HEK293T (cell line): Measurements from ENCODE around the gene TMTC1.
"Not testable (repeated sequence)": the region's sequence is repeated elsewhere in the genome, so short reads cannot be mapped to it uniquely, and the experiment has no call there.

Experiments used
- CTCF ChIA-PET: fragments of 350-600 bp; formaldehyde crosslinking; extraction: SDS; loops from one replicate; lab custom pipeline; 2021; ENCODE audit warnings: antibody characterized with exemption, inconsistent platforms; lab: Yijun Ruan, JAX
- POLR2A ChIA-PET: fragments of 350-600 bp; formaldehyde crosslinking; extraction: SDS; loops from one replicate; lab custom pipeline; 2020; ENCODE audit warnings: antibody characterized with exemption, inconsistent platforms; lab: Yijun Ruan, JAX
- DNase-seq: peaks from one replicate; pipeline ENCODE4 v3.0.0; 2012; ENCODE audit warnings: mixed read lengths; ENCODE audit errors: extremely low spot score
- ARNT ChIP-seq: fragments of 450-650 bp; IDR thresholded peaks from 2 replicates; pipeline ENCODE4 v1.6.1; 2017; ENCODE audit warnings: mild to moderate bottlenecking
- BHLHE40 ChIP-seq: fragments of 450-650 bp; IDR thresholded peaks from 2 replicates; pipeline ENCODE4 v1.6.1; 2016; ENCODE audit warnings: mild to moderate bottlenecking, moderate library complexity, borderline replicate concordance
- CTBP1 ChIP-seq: fragments of 450-650 bp; IDR thresholded peaks from 2 replicates; pipeline ENCODE4 v1.6.1; 2016; ENCODE audit warnings: borderline replicate concordance
- ELF4 ChIP-seq: fragments of 450-650 bp; IDR thresholded peaks from 2 replicates; pipeline ENCODE4 v1.6.1; 2017; ENCODE audit warnings: antibody characterized with exemption
- FOXA1 ChIP-seq: fragments of 450-650 bp; IDR thresholded peaks from 2 replicates; pipeline ENCODE4 v1.6.1; 2016; ENCODE audit warnings: mild to moderate bottlenecking
- FOXK2 ChIP-seq: fragments of 450-650 bp; IDR thresholded peaks from 2 replicates; pipeline ENCODE4 v1.6.1; 2016; ENCODE audit warnings: mild to moderate bottlenecking
- FOXM1 ChIP-seq: fragments of 450-650 bp; IDR thresholded peaks from 2 replicates; pipeline ENCODE4 v1.6.1; 2017; ENCODE audit warnings: mild to moderate bottlenecking, borderline replicate concordance
- HDGF ChIP-seq: fragments of 450-650 bp; IDR thresholded peaks from 2 replicates; pipeline ENCODE4 v1.6.1; 2017; ENCODE audit warnings: antibody characterized with exemption, borderline replicate concordance
- L3MBTL2 ChIP-seq: fragments of 450-650 bp; conservative IDR thresholded peaks from 2 replicates; pipeline ENCODE4 v1.6.1; 2016; ENCODE audit warnings: mild to moderate bottlenecking
- LEF1 ChIP-seq: fragments of 450-650 bp; IDR thresholded peaks from 2 replicates; pipeline ENCODE4 v1.6.1; 2017; ENCODE audit warnings: mild to moderate bottlenecking, borderline replicate concordance
- NFRKB ChIP-seq: fragments of 450-650 bp; IDR thresholded peaks from 2 replicates; pipeline ENCODE4 v1.6.1; 2016; ENCODE audit warnings: mild to moderate bottlenecking, moderate library complexity
- SP1 ChIP-seq: fragments of 450-650 bp; IDR thresholded peaks from 2 replicates; pipeline ENCODE4 v1.6.1; 2017
- SUZ12 ChIP-seq: fragments of 450-650 bp; IDR thresholded peaks from 2 replicates; pipeline ENCODE4 v1.6.1; 2016; ENCODE audit warnings: mild to moderate bottlenecking
- TARDBP ChIP-seq: fragments of 450-650 bp; IDR thresholded peaks from 2 replicates; pipeline ENCODE4 v1.6.1; 2016
- ZNF384 ChIP-seq: fragments of 450-650 bp; IDR thresholded peaks from 2 replicates; pipeline ENCODE4 v1.6.1; 2016
- TF ChIP-seq, protein P1 (sequence below): fragments of 450-650 bp; IDR thresholded peaks from 2 replicates; pipeline ENCODE4 v1.6.1; 2016

The TMTC1 gene

DNA sequence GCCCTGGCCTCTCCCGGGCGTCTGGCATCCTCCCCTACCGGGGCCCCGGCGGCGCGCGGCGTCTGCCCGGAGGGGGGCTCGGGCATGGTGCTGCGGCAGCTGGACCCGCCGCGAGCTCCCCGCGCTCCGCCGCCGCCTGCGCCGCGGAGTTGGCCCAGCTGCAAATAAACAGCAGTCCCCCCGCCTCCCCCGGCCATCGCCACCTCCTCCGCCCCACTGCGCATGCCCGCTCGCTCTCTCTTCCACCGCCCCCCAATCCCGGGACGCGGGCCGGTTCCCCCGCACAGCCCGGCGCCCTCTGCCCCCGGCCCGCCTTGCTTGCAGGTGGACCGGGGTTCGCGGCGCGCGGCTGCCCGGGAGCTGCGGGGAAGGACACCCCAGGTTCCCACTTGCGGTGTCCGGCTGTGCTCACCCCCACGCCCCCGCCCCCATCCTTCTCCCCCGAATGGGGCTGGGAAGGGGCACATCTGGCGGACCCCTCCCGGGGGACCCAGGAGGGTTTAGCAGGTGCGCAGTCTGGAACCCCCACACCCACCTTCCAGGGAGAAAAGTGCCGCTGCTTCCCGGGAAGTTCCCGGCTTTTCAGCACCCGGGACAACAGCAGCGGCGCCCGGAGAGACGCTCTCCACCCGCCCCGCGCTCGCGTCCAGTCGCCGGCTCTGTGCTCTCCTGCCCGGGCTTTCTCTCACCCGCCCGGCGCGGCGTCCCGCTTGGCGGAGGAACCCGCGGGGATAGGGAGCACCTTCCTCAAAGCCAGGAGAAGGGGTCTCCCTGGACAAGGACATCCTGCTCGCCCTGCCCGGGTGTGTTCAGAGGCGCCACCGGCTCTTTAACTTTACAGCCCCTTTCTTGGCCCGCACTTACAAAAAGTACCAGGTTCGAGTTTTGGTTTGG lies at the start of gene TMTC1:
Gene TMTC1 (minus strand): TSS at position 170 of the 894 bp plus-strand sequence. CDS start 191 bp downstream, outside the sequence.
- POLR2A ChIA-PET, result interaction anchor here (0.6 kb wide), 1 partner anchor 15 kb away, joined by 3 read pairs; no protein-coding TSS in a partner anchor
- CTCF ChIA-PET, result interaction anchor here (1.5 kb wide), 1 partner anchor 11 kb away, joined by 4 read pairs; no protein-coding TSS in a partner anchor
- TF ChIP-seq CTBP1 (no peak), NFRKB (no peak), L3MBTL2 (no peak), TARDBP (no peak), ELF4 (no peak), FOXA1 (no peak), BHLHE40 (no peak), FOXM1 (no peak), FOXK2 (no peak), ARNT (no peak), SUZ12 (no peak), ZNF384 (no peak), LEF1 (no peak), SP1 (no peak)
- TF ChIP-seq, protein P1, sequence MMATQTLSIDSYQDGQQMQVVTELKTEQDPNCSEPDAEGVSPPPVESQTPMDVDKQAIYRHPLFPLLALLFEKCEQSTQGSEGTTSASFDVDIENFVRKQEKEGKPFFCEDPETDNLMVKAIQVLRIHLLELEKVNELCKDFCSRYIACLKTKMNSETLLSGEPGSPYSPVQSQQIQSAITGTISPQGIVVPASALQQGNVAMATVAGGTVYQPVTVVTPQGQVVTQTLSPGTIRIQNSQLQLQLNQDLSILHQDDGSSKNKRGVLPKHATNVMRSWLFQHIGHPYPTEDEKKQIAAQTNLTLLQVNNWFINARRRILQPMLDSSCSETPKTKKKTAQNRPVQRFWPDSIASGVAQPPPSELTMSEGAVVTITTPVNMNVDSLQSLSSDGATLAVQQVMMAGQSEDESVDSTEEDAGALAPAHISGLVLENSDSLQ, result no peak
- peak; percentile 78 for DNase-seq

- ChIA-PET CTCF (no interaction called here), POLR2A (no interaction called here)
- TF ChIP-seq TARDBP (no peak), SUZ12 (no peak), ELF4 (no peak), ZNF384 (no peak), L3MBTL2 (no peak), BHLHE40 (no peak), ARNT (no peak), HDGF (no peak), CTBP1 (no peak)
- TF ChIP-seq, protein P1, result no peak
- no peak for DNase-seq
Observed at GRCh38 chr12:29831173-29831572, 47.4 kb upstream of the TMTC1 start.

GRCh38 chr12:29830391-29830790 lies 46.6 kb upstream of the TMTC1 start:
- CTCF ChIA-PET, result no interaction called here
- no peak for TF ChIP-seq SUZ12
- TF ChIP-seq FOXK2, result no peak
- TF ChIP-seq CTBP1, result no peak
- TF ChIP-seq LEF1, result no peak
- no peak for TF ChIP-seq ARNT
- no peak for DNase-seq
- POLR2A ChIA-PET, result no interaction called here

DNA sequence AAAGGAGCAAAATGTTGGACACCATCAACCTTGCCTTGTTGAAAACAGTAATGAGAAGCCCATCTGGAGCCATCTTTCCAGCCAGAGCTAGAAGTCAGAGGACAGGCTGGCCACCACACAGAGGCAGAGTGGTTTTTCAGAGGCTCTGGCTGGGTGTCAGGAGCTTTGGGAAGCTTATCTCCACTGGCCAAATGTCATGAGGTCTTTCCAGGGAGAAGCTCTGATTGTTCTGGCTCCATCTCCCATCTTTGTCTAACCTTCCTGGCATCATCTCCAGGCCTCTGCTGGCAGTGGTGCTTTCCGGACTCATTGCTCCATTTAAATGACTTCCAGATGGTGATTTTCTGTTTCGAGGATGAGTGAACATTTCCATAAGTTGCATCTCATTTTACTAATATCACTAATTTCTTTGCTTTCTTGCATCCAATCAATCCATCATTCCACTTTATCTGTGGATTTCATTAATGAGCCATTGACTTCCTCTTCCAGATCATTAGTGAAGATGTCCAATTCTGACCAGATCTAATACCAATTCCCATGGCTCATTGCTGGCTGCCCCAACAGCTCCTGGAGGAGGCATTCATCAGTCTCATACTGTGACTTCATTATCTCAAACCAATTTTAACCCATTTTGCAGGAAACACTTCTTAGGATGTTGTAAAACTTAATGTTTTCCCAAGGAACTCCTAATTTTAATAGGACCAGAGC lies 35.3 kb upstream of the TMTC1 start:
- CTCF ChIA-PET, result no interaction called here
- POLR2A ChIA-PET, result no interaction called here
- TF ChIP-seq SP1, result no peak
- TF ChIP-seq, protein P1, result no peak
- TF ChIP-seq SUZ12, result no peak
- TF ChIP-seq HDGF, result no peak
- TF ChIP-seq FOXM1, result no peak
- no peak for TF ChIP-seq TARDBP
- TF ChIP-seq BHLHE40, result no peak
- TF ChIP-seq ZNF384, result no peak
- no peak for TF ChIP-seq NFRKB
- no peak for TF ChIP-seq ARNT
- TF ChIP-seq L3MBTL2, result no peak
- TF ChIP-seq ELF4, result no peak
- DNase-seq, result no peak

DNA sequence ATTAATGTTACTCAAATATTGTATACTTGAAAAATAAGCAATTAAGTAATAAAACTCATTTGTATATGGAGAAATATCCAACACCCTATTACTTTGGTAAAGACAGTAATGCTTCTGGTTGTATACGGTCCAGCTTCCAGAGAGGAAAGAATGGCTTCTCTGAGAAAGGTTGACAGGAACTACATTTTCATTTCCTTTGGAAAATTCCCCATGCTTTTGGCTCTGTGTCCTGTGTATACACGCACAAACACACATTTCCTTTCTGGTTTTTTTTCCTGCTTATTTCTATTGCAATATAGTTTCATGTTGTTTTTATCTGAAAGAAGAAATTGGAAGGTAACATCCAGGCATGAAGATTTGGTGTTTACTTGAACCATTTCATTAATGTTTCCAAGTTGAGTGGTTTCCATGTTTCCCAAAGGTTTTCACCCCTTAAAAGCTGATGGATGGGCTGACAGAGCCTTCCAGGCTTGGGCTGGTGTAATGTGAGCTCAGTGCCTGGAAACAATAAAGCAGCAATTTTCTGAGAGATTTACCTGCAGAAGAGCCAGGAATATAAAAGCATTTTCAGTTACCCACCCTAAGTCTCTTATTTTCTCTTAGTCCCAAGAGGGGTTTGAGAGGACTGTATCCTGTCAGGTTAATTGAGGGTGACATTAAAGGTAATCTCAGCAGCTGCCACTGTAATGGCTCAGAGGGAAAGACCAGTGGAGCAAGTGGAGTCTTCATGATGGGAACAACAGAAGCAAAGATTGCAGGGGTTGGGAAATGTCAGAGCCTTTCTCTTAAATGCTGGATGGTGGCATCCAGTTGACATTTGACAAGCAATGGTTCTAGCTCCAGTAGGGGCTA lies 33.4 kb upstream of the TMTC1 start:
- TF ChIP-seq SUZ12 (no peak), L3MBTL2 (no peak), FOXK2 (no peak), NFRKB (no peak), TARDBP (no peak), FOXM1 (no peak), HDGF (no peak), LEF1 (no peak), ARNT (no peak), ZNF384 (no peak), SP1 (no peak), FOXA1 (no peak), ELF4 (no peak), CTBP1 (no peak), BHLHE40 (no peak)
- TF ChIP-seq, protein P1, result no peak
- POLR2A ChIA-PET, result no interaction called here
- CTCF ChIA-PET, result no interaction called here
- no peak for DNase-seq

DNA sequence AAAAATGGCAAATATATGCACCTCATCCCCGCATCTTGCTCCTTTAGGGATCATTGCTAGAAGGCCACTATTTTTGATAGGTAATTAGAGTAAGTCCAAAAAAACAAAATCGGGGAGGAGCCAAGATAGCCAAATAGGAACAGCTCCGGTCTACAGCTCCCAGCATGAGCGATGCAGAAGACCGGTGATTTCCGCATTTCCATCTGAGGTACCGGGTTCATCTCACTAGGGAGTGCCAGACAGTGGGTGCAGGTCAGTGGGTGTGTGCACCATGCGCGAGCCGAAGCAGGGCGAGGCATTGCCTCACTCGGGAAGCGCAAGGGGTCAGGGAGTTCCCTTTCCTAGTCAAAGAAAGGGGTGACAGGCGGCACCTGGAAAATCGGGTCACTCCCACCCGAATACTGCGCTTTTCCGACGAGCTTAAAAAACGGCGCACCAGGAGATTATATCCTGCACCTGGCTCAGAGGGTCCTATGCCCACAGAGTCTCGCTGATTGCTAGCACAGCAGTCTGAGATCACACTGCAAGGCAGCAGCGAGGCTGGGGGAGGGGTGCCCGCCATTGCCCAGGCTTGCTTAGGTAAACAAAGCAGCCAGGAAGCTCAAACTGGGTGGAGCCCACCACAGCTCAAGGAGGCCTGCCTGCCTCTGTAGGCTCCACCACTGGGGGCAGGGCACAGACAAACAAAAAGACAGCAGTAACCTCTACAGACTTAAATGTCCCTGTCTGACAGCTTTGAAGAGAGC lies 26.0 kb upstream of the TMTC1 start:
- CTCF ChIA-PET, POLR2A ChIA-PET, DNase-seq: not testable (repeated sequence)
